Upper lobe of right lung (tissue), 1 donor: ENCODE results near the gene PCGF3. TPM values are rescaled to one million over a fixed set of nuclear protein-coding genes. Genes with fewer than 3 reads are reported as not detected.

ENCODE experiments used
- ATAC-seq: fragments of 200-7000 bp; cut with Tn5 transposase; one replicate; pipeline ENCODE4 v1.9.1; 2020; ENCODE audit warnings: mild to moderate bottlenecking, moderate library complexity
- DNase-seq: peaks from one replicate; pipeline ENCODE4 v3.0.0-alpha.2; 2020
- H3K27ac ChIP-seq: fragments of 200-600 bp; one replicate; pipeline ENCODE4 v1.8.0; 2022
- H3K27me3 ChIP-seq: fragments of 200-600 bp; one replicate; pipeline ENCODE4 v1.8.0; 2022; ENCODE audit warnings: mild to moderate bottlenecking
- H3K36me3 ChIP-seq: fragments of 200-600 bp; one replicate; pipeline ENCODE4 v1.8.0; 2022
- H3K4me1 ChIP-seq: fragments of 200-600 bp; one replicate; pipeline ENCODE4 v1.8.0; 2022
- H3K4me3 ChIP-seq: fragments of 200-600 bp; one replicate; pipeline ENCODE4 v1.8.0; 2022; ENCODE audit warnings: mild to moderate bottlenecking
- H3K9me3 ChIP-seq: fragments of 200-600 bp; one replicate; pipeline ENCODE4 v1.8.0; 2022
- intact Hi-C: fragments of 100-400 bp; cut with DNase I; formaldehyde crosslinking; loops from one replicate; pipeline ENCODE4 v1.11.0; 2022
- total RNA-seq: library from RNA; stranded (reverse); fragmentation: NEBNext Ultra II Directional; extraction: Animal tissue kit (Norgen Biotek cat#: 25700); gene quantifications from one replicate; pipeline ENCODE4 v1.2.1, GENCODE V29; 2021
- TF ChIP-seq, protein P1 (sequence below): fragments of 200-600 bp; IDR thresholded peaks from one replicate; pipeline ENCODE4 v1.8.0; 2022; ENCODE audit warnings: antibody characterized with exemption
- donor health status: DM: no; HTN: yes; CAD: no; lungs with severe emphysema.

Gene PCGF3
- total RNA-seq, 1 donor from 2014 or later, result 42.2 TPM

GRCh38 chr4:738781-739280 is 33.2 kb downstream of the PCGF3 start:
- H3K4me3 ChIP-seq, result no peak overlapping the region
- H3K4me1 ChIP-seq, result no peaks in the 10 kb centered on the region
- ATAC-seq (no peak), DNase-seq (no peak)
- TF ChIP-seq, protein P1, sequence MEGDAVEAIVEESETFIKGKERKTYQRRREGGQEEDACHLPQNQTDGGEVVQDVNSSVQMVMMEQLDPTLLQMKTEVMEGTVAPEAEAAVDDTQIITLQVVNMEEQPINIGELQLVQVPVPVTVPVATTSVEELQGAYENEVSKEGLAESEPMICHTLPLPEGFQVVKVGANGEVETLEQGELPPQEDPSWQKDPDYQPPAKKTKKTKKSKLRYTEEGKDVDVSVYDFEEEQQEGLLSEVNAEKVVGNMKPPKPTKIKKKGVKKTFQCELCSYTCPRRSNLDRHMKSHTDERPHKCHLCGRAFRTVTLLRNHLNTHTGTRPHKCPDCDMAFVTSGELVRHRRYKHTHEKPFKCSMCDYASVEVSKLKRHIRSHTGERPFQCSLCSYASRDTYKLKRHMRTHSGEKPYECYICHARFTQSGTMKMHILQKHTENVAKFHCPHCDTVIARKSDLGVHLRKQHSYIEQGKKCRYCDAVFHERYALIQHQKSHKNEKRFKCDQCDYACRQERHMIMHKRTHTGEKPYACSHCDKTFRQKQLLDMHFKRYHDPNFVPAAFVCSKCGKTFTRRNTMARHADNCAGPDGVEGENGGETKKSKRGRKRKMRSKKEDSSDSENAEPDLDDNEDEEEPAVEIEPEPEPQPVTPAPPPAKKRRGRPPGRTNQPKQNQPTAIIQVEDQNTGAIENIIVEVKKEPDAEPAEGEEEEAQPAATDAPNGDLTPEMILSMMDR, result no peak
- H3K36me3 ChIP-seq, result peaks cover 57% of the 10 kb centered on the region
- intact Hi-C loops, result no loop called here
- no peak overlapping the region for H3K27ac ChIP-seq
- H3K9me3 ChIP-seq, result no peaks in the 10 kb centered on the region
- no peaks in the 10 kb centered on the region for H3K27me3 ChIP-seq

DNA sequence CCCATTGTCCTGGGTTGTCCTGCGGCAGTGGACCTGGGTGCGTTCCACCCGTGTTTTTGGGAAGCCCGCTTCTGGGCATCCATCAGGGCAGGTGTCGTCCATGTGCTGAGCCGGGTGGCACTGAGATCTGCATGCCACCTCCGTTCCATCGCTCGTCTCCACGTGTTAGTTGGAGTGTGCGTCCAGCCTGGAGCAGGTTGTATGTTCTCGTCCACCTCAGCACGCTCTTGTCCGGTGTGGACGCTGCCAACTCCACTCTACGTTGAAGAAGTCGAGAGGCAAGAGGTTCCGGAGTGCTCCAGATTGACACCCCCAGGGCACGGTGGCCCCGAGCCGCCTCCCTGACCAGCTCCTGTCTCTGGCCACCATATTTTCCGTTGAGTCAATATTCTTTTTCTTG is 33.9 kb downstream of the PCGF3 start:
- Histone ChIP-seq H3K4me3 (no peak overlapping the region), H3K36me3 (peaks cover 50% of the 10 kb centered on the region), H3K27ac (no peak overlapping the region), H3K4me1 (no peaks in the 10 kb centered on the region), H3K27me3 (no peaks in the 10 kb centered on the region), H3K9me3 (no peaks in the 10 kb centered on the region)
- intact Hi-C loops, result no loop called here
- TF ChIP-seq, protein P1, result no peak
- no peak for ATAC-seq
- peak; percentile 57 for DNase-seq

- intact Hi-C loops, result no loop called here
- TF ChIP-seq, protein P1, result no peak
- peaks cover 45% of the 10 kb centered on the region for H3K36me3 ChIP-seq
Observed at GRCh38 chr4:740011-740410, 34.4 kb downstream of the PCGF3 start.

GRCh38 chr4:740656-741282 is 35.1 kb downstream of the PCGF3 start:
- H3K36me3 ChIP-seq, result peaks cover 38% of the 10 kb centered on the region
- intact Hi-C loops, result no loop called here
- no peak overlapping the region for H3K27ac ChIP-seq
- H3K4me1 ChIP-seq, result no peaks in the 10 kb centered on the region
- ATAC-seq, result no peak
- no peak overlapping the region for H3K4me3 ChIP-seq
- H3K27me3 ChIP-seq, result no peaks in the 10 kb centered on the region
- DNase-seq, result no peak
- H3K9me3 ChIP-seq, result no peaks in the 10 kb centered on the region
- TF ChIP-seq, protein P1, result no peak

More at GRCh38 chr4:740011-740410, 34.4 kb downstream of the PCGF3 start:
- DNase-seq, result no peak
- no peak overlapping the region for H3K27ac ChIP-seq
- H3K9me3 ChIP-seq, result no peaks in the 10 kb centered on the region
- H3K4me1 ChIP-seq, result no peaks in the 10 kb centered on the region
- H3K27me3 ChIP-seq, result no peaks in the 10 kb centered on the region
- no peak overlapping the region for H3K4me3 ChIP-seq
- ATAC-seq, result no peak

GRCh38 chr4:742096-742741 is 36.6 kb downstream of the PCGF3 start:
- TF ChIP-seq, protein P1, result no peak
- no peaks in the 10 kb centered on the region for H3K9me3 ChIP-seq
- H3K36me3 ChIP-seq, result peaks cover 30% of the 10 kb centered on the region
- no peak overlapping the region for H3K4me3 ChIP-seq
- intact Hi-C loops, result no loop called here
- no peaks in the 10 kb centered on the region for H3K27me3 ChIP-seq
- ATAC-seq (no peak), DNase-seq (no peak)
- no peaks in the 10 kb centered on the region for H3K4me1 ChIP-seq
- H3K27ac ChIP-seq, result no peak overlapping the region
